Activated effector memory CD4-positive, alpha-beta T cell treated with Interleukin-2 at 50 U/mL for 16 hours (primary cell): ENCODE measurements around the gene BGN.

ENCODE experiments used
- DNase-seq: peaks from one replicate; pipeline ENCODE4 v3.0.0-alpha.2; 2020

BGN gene

GRCh38 chrX:153537526-153538295 is 42.9 kb downstream of the BGN start:
- DNase-seq: no peak

- DNase-seq: no peak
Observed at GRCh38 chrX:153538424-153538823, 43.6 kb downstream of the BGN start.

GRCh38 chrX:153539171-153539978 is 44.6 kb downstream of the BGN start:
- DNase-seq: peak; percentile 19

GRCh38 chrX:153539979-153540358 is 45.2 kb downstream of the BGN start:
- DNase-seq: no peak

GRCh38 chrX:153544727-153545126 is 49.9 kb downstream of the BGN start:
- DNase-seq: no peak

GRCh38 chrX:153546386-153546785 is 51.6 kb downstream of the BGN start:
- no peak for DNase-seq

GRCh38 chrX:153547195-153547594 is 52.4 kb downstream of the BGN start:
- DNase-seq: no peak

GRCh38 chrX:153549231-153549630 is 54.5 kb downstream of the BGN start:
- DNase-seq: no peak

GRCh38 chrX:153549807-153550206 is 55.0 kb downstream of the BGN start:
- no peak for DNase-seq

GRCh38 chrX:153551135-153551534 is 56.4 kb downstream of the BGN start:
- DNase-seq: no peak

- peak; percentile 38 for DNase-seq
Observed at GRCh38 chrX:153554519-153555167, 59.9 kb downstream of the BGN start.

- DNase-seq: no peak
Observed at GRCh38 chrX:153556767-153557166, 62.0 kb downstream of the BGN start.

- DNase-seq: no peak
Observed at GRCh38 chrX:153557618-153558355, 63.0 kb downstream of the BGN start.
